OCI-LY3 (cell line): Measurements from ENCODE around the gene MYPN.

ENCODE experiments used
- EZH2phosphoT487 ChIP-seq: fragments of 200-600 bp; shearing (Covaris generic); IDR thresholded peaks from 2 replicates; pipeline ENCODE4 v1.6.1; 2018; ENCODE audit warnings: antibody characterized with exemption, mixed run types, low read depth
- TF ChIP-seq, protein P1 (sequence below): fragments of 200-600, 300-600 bp; sonication (generic); IDR thresholded peaks from 2 replicates; pipeline ENCODE4 v1.5.1; 2014; ENCODE audit warnings: antibody characterized with exemption, low read length, low read depth

DNA sequence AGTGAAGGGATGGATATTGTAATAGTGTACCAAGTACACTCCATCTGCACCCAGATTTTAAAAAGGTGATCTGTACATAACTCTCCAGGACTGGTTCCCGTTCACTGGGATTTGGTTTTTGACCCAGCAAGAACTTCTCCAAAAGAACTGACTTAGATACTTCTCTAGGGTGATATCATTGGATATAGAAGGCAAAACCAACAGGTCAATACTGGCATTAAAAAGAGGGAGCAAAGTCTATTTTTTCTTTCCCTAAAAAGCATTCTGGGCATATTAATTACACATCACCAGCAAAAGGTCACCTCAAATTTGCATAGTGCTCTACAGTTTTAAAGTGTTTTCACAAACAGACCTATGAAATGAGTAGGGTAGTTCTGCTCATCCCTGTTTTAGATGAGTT, 3.5 kb downstream of the MYPN start:
- TF ChIP-seq, protein P1, sequence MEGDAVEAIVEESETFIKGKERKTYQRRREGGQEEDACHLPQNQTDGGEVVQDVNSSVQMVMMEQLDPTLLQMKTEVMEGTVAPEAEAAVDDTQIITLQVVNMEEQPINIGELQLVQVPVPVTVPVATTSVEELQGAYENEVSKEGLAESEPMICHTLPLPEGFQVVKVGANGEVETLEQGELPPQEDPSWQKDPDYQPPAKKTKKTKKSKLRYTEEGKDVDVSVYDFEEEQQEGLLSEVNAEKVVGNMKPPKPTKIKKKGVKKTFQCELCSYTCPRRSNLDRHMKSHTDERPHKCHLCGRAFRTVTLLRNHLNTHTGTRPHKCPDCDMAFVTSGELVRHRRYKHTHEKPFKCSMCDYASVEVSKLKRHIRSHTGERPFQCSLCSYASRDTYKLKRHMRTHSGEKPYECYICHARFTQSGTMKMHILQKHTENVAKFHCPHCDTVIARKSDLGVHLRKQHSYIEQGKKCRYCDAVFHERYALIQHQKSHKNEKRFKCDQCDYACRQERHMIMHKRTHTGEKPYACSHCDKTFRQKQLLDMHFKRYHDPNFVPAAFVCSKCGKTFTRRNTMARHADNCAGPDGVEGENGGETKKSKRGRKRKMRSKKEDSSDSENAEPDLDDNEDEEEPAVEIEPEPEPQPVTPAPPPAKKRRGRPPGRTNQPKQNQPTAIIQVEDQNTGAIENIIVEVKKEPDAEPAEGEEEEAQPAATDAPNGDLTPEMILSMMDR: no peak
- TF ChIP-seq EZH2phosphoT487: no peak
